NCI-H226 (cell line): ENCODE measurements around the gene GSE1.

Experiments
- DNase-seq: peaks from one replicate; pipeline ENCODE4 v3.0.0-alpha.2; 2015

The GSE1 gene

GRCh38 chr16:85651629-85652430, 38.7 kb downstream of the GSE1 start:
- DNase-seq, result no peak

- DNase-seq, result no peak
Observed at GRCh38 chr16:85652431-85653221, 39.5 kb downstream of the GSE1 start.

GRCh38 chr16:85653290-85653891, 40.3 kb downstream of the GSE1 start:
- DNase-seq, result no peak

- no peak for DNase-seq
Observed at GRCh38 chr16:85654251-85655095, 41.4 kb downstream of the GSE1 start.

GRCh38 chr16:85655216-85656129, 42.4 kb downstream of the GSE1 start:
- DNase-seq, result no peak

- DNase-seq, result no peak
Observed at GRCh38 chr16:85656351-85657266, 43.5 kb downstream of the GSE1 start.

DNA sequence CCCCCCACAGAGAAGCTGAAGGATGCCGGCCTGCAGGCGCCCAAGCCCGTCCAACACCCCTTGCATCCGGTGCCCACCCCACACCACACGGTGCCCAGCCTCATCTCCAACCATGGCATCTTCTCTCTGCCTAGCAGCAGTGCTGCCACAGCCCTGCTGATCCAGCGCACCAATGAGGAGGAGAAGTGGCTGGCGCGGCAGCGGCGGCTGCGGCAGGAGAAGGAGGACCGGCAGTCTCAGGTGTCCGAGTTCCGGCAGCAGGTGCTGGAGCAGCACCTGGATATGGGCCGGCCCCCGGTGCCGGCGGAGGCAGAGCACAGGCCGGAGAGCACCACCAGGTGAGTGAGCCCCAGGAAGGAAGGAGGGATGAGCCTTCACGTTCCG, 44.1 kb downstream of the GSE1 start:
- DNase-seq, result no peak

DNA sequence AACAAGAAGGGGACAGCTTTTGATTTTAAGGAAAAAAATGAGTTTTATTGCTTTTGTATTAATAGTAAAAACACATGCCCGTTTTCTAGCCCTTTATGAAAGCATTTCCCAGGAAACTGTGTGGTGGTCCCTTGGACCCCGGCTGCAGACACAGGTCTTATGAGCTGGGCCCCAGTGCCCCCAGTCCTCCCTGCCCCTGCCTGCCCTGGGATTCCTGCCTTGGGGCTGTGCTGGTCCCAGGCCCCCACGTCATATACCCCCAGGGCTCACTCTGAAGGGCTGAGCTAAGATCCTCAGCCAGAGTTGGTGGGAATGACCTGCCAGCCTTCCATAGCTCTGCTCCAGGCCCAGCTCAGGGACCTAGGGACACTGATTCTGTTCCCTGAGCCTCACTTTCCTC, 44.9 kb downstream of the GSE1 start:
- DNase-seq, result no peak

- no peak for DNase-seq
Observed at GRCh38 chr16:85658504-85659326, 45.6 kb downstream of the GSE1 start.

- no peak for DNase-seq
Observed at GRCh38 chr16:85659336-85659735, 46.2 kb downstream of the GSE1 start.

DNA sequence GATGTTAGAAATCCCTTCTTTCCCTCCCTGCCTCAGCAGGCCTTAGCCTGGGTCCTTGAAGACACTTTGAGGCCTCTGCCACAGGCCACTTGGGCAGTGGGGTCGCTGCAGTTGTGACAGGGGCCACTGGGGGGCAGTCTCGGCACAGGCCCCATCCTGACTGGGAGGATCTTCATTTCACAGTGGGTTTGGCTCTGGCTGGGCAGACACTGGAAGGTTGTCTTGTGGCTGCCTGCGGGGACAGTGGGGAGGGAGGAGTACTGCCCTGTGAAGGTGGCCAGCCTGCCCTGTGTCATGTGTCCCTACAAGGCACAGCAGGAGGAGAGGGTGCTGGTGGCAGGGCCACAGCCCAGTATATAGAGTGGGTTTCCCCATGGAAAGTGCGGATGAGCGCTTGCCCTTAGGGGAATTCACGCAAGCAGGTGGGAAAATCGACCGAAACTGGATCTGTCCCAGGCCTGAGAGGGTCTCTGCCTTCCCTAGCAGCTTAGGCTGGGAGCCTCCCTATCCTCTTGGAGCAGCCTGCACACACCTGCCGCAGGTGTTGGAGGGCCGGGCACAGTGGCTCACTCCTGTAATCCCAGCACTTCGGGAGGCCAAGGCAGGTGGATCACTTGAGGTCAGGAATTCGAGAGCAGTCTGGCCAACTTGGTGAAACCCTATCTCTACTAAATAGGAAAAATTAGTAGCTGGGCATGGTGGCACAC, 46.8 kb downstream of the GSE1 start:
- no peak for DNase-seq

DNA sequence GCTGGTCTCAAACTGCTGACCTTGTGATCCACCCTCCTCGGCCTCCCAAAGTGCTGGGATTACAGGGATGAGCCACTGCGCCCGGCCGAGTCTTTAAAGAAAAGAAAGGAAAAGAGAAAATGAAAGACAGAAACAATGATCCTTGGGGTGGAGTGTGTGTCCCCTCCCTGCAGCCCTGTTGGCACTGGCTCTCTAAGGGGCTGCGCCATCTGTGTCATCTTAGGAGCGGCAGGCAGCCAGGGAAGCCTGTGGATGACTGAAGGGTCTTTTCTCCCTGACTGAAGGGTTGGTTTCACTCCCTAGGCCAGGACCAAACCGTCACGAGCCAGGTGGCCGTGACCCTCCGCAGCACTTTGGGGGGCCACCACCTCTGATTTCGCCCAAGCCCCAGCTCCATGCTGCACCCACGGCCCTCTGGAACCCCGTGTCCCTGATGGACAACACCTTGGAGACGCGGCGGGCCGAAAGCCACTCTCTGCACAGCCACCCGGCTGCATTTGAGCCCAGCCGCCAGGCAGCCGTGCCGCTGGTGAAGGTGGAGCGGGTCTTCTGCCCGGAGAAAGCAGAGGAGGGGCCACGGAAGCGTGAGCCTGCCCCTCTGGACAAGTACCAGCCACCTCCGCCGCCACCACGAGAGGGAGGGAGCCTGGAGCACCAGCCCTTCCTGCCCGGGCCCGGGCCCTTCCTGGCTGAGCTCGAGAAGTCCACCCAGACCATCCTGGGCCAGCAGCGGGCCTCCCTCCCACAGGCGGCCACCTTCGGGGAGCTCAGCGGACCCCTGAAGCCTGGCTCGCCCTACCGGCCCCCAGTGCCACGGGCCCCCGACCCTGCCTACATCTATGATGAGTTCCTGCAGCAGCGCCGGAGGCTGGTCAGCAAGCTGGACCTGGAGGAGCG, 48.0 kb downstream of the GSE1 start:
- DNase-seq, result no peak

- DNase-seq, result no peak
Observed at GRCh38 chr16:85661740-85662481, 48.8 kb downstream of the GSE1 start.

DNA sequence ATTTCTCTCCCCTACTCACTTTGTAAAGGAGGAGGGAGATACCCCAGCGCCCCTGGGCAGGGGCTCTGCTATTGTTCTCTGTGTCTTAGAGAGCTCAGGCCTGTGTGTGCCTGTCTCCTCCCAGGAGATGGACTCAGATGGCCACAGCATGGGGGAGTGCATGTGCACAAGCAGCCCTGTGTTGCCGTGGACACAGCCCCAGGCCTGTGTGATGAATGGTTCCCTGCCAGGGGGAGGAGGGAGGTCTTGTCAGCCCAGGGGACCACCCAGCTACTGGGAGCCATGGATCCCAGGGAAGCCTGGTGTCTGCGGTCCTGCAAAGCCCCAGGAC, 49.3 kb downstream of the GSE1 start:
- DNase-seq, result no peak

- no peak for DNase-seq
Observed at GRCh38 chr16:85662976-85663830, 50.1 kb downstream of the GSE1 start.

DNA sequence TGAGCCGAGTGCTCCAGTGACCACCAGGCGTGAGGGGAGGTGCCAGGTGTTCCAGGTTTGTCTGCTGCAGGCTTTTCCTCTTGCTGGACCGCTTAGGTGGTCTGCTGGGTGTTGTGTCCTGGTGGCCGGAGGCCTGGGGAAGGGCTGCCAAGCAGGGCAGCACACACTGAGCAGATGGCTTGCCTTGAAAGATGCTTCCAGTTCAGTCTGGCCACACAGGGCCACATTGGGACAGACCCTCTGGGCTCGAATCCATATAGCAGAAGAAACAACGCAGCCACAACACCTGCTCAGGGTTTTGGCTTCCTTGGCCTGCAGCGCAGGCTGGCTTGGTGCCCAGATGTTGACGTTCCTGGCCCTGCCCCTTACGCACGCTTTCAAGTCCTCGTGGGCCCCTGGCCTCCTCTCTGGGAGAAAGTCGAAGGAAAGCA, 50.8 kb downstream of the GSE1 start:
- DNase-seq, result no peak
